VCaP (cell line): Measurements from ENCODE around the gene VILL.

ENCODE experiments used
- H3K27ac ChIP-seq: fragments of 450-650 bp; 2 replicates; pipeline ENCODE4 v1.5.1; 2017
- TF ChIP-seq, protein P1 (sequence below): fragments of 450-650 bp; conservative IDR thresholded peaks from 2 replicates; pipeline ENCODE4 v1.5.1; 2017; ENCODE audit warnings: mild to moderate bottlenecking, moderate library complexity

The VILL gene

DNA sequence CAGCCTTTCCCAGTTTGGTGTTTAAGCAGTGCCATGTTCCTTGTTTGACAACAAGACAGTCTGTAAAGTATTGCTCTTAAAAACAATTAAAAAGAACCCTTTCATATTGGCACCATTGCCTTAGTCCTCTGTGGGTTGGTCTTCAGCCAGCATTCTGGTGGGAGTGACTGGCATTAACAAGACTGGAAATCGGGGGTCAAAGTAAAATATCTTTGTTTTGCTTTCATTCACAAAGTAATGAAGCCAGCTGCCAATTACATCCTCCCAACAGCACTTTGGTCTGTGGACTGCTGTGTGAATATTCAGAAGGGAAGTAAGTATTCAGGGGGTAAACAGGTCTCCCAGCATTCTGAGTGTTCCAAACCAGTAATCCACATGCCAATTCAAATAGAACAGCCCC, 8.3 kb upstream of the VILL start:
- TF ChIP-seq, protein P1, sequence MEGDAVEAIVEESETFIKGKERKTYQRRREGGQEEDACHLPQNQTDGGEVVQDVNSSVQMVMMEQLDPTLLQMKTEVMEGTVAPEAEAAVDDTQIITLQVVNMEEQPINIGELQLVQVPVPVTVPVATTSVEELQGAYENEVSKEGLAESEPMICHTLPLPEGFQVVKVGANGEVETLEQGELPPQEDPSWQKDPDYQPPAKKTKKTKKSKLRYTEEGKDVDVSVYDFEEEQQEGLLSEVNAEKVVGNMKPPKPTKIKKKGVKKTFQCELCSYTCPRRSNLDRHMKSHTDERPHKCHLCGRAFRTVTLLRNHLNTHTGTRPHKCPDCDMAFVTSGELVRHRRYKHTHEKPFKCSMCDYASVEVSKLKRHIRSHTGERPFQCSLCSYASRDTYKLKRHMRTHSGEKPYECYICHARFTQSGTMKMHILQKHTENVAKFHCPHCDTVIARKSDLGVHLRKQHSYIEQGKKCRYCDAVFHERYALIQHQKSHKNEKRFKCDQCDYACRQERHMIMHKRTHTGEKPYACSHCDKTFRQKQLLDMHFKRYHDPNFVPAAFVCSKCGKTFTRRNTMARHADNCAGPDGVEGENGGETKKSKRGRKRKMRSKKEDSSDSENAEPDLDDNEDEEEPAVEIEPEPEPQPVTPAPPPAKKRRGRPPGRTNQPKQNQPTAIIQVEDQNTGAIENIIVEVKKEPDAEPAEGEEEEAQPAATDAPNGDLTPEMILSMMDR, result no peak
- H3K27ac ChIP-seq, result peak overlapping the region; percentile 90

DNA sequence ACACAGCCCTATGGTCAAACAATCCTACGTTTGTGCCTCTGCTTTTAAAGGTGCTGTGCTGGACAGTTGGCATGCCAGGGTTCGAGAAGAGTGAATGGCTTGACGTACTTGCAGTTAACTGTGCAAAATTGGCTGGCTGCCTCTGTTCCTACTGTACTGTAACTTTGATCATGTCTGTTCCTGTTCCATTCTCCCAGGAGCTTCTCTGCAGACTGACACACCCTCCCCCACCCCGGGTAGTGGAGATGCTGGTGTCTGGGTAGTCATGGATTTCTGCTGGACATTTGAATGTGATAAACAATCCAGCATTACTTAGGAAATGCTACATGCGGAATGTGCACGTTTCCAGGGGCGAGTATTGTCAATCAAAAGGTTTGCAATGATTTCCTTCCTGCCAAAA, 6.5 kb upstream of the VILL start:
- peak overlapping the region; percentile 90 for H3K27ac ChIP-seq

DNA sequence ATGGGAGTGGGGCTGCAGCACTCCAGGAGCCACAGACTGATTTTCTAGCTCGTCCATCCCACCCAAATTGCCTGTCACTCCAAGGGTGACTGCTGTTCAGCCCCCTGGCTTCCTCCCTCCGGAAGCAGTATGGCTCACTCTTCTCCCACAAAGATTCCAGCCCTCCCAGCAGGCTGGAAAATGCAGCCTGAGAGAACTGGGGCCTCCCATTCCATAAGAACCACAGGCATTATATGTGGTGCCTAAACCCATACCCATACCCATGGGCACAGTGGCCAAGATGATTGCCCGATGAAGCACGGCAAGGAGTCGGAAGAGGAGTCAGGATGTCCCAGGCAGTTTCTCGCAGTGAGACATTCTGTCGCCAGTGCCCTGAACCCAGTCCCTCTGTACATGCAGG, 6.0 kb upstream of the VILL start:
- TF ChIP-seq, protein P1, result no peak
- peak overlapping the region; percentile 90 for H3K27ac ChIP-seq

More for the DNA sequence above, 6.5 kb upstream of the VILL start:
- TF ChIP-seq, protein P1, result no peak

DNA sequence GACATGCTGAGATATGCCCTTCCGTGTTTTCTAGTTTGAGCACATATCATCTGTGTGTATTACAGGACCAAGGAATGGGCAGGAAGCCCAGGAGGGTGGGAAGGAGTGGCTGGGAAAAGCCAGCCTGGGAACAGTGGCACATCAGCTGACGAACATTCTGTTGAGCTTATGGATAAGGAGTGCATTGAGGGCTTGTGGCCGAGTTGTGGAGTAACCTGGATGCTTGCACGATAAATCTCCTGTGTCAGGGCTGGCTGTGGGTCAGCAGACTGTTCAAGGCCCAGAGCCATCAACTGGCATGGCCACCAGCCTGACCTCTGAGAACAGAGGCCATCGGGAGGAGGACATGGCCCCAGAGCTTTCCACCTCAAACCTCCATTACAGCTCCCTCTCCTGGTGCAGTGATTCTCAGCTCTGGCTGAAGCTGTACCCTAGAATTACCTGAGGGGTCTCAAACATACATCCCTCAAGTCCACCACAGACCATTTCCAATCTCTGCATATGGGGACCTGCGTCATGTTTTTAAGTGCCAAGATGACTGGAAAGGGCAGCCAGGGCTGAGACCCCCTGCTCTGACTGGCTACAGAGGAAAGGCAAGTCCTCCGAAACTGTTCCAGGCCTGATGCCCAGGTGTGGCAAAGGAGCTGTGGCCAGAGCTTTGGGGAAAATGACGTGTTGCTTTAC, 4.8 kb upstream of the VILL start:
- TF ChIP-seq, protein P1, result no peak
- H3K27ac ChIP-seq, result peak overlapping the region; percentile 90

DNA sequence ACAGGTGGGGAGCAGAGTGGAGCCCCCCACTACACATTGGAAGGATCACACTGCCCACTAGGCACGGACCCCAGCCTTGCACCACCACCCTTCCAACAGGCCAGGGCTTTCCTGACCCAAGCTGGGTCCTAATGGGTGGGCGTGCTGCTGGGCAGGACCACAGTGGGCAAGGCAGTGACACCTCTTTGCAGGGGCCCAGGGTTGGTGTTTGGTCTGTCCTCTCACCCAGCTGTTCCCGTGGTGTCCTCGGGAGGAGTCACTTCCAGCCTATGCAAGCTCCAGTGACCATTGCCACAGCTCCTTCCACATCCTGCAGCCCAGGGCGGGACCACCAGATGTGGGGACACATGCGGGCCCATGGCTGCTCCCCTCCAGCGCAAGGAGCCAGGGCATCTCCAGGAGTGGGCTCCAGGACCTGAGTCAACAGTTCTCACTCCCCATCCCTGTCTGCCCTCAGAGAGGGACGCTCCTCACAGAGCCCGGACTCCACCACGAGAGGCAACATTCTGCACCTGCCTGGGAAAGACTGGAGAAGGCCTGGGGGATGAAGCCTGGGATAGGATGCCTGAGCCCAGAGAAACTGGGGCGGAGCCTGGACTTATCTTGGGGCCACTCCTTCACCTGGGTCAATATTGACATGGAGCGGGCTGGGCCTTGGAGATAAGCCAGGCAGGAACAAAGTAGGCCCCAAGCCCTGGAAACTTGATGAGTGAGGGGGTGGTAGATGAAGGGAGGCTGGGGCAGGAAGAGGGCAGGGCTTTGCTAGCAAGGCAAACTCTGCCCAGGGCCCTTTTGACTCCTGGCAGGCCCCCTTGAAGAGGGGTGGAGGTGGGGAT, 3.9 kb upstream of the VILL start:
- H3K27ac ChIP-seq, result peak overlapping the region; percentile 90
- TF ChIP-seq, protein P1, result no peak

DNA sequence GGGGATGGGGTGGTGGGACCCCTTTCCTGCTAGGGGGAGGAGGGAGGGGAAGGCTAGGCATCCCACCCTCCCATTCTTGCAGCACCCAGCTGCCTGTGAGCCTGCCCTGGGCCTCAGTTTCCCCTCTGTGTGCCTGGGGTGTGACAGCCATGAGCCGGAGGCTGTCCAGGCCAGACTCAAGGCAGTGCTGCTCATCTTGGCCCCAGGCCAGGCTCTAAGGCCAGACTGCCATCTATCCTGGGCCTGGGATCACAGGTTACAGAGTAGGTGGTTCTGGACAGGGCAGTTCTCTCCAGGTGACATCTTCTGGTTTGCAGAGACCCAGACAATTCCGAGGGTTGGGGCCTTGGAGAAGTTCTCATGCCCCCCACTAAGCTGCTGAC, 3.3 kb upstream of the VILL start:
- TF ChIP-seq, protein P1, result no peak
- H3K27ac ChIP-seq, result peak overlapping the region; percentile 90

DNA sequence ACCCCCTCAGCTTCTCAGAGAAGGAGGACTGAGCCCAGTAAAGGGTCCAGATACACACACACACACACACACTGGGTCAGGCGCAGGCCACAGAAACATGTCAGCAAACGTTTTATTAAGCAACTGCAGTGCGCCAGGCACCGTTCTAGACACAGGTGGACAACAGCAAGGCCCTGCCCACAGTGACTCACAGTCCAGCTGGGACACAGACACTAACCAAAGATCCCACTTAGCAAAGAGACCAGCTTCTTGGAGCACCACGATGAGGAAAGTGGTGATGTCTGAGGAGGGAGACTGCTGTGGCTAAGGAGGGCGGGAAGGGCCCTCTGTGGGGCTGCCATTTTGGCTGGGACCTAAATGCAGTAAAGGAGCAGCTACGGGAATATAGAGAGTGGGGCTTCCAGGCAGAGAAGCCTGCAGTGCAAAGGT, 2.8 kb upstream of the VILL start:
- peak overlapping the region; percentile 90 for H3K27ac ChIP-seq
- TF ChIP-seq, protein P1, result no peak

DNA sequence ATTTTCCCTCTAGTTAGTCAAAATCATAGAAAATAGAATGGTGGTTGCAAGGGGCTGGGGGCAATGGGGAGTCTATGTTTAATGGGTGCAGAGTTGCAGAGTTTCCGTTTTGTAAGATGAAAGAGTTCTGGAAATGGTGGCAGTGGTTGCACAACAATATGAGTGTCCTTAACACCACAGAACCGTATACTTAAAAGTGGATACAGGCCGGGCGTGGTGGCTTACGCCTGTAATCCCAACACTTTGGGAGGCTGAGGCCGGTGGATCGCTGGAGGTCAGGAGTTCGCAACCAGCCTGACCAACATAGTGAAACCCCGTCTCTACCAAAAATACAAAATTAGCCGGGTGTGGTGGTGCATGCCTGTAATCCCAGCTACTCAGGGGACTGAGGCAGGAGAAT, 2.2 kb upstream of the VILL start:
- H3K27ac ChIP-seq, result peak overlapping the region; percentile 90; the same call in 1 of the 2 replicates
